GM21528 (cell line): ENCODE results near the gene TOX2.
"Not testable (repeated sequence)": the region's sequence is repeated elsewhere in the genome, so short reads cannot be mapped to it uniquely, and the experiment has no call there.

Experiments
- ATAC-seq: cut with Tn5 transposase; IDR thresholded peaks from one replicate; pipeline ENCODE4 v1.9.1; 2021; ENCODE audit warnings: mild to moderate bottlenecking, moderate library complexity; ENCODE audit not compliant: unreplicated experiment, low FRiP score

Gene TOX2

GRCh38 chr20:44028868-44029847, 114.5 kb downstream of the TOX2 start:
- no peak for ATAC-seq

GRCh38 chr20:44029848-44030230, 115.2 kb downstream of the TOX2 start:
- no peak for ATAC-seq

GRCh38 chr20:44030394-44030793, 115.7 kb downstream of the TOX2 start:
- ATAC-seq, result no peak

GRCh38 chr20:44031001-44031574, 116.4 kb downstream of the TOX2 start:
- ATAC-seq, result no peak

- no peak for ATAC-seq
These were observed 117.3 kb downstream of the TOX2 start for GRCh38 chr20:44031781-44032582.

- ATAC-seq, result no peak
These were observed 118.1 kb downstream of the TOX2 start for GRCh38 chr20:44032583-44033331.

GRCh38 chr20:44033344-44033743, 118.7 kb downstream of the TOX2 start:
- ATAC-seq, result no peak

GRCh38 chr20:44033873-44034272, 119.2 kb downstream of the TOX2 start:
- ATAC-seq, result no peak

- no peak for ATAC-seq
These were observed 119.8 kb downstream of the TOX2 start for GRCh38 chr20:44034451-44034850.

GRCh38 chr20:44034965-44035635, 120.4 kb downstream of the TOX2 start:
- no peak for ATAC-seq

- no peak for ATAC-seq
These were observed 121.3 kb downstream of the TOX2 start for GRCh38 chr20:44035924-44036323.

GRCh38 chr20:44036441-44036840, 121.8 kb downstream of the TOX2 start:
- no peak for ATAC-seq

GRCh38 chr20:44038681-44039123, 124.0 kb downstream of the TOX2 start:
- no peak for ATAC-seq

GRCh38 chr20:44039147-44039546, 124.5 kb downstream of the TOX2 start:
- ATAC-seq, result no peak

- no peak for ATAC-seq
These were observed 125.1 kb downstream of the TOX2 start for GRCh38 chr20:44039741-44040140.

GRCh38 chr20:44040202-44040915, 125.7 kb downstream of the TOX2 start:
- ATAC-seq, result no peak

- no peak for ATAC-seq
These were observed 126.3 kb downstream of the TOX2 start for GRCh38 chr20:44041001-44041400.

GRCh38 chr20:44044712-44045111, 130.1 kb downstream of the TOX2 start:
- ATAC-seq, result not testable (repeated sequence)

GRCh38 chr20:44050327-44050726, 135.7 kb downstream of the TOX2 start:
- ATAC-seq, result no peak
